NB4 (cell line): ENCODE data around the gene OR2A42.
"Not testable (repeated sequence)": the region's sequence is repeated elsewhere in the genome, so short reads cannot be mapped to it uniquely, and the experiment has no call there.

Source experiments
- DNase-seq: peaks from one replicate; pipeline ENCODE4 v3.0.0; 2010; ENCODE audit warnings: low read depth
- H3K4me3 ChIP-seq: one replicate; pipeline ENCODE4 v1.5.1; 2011; ENCODE audit warnings: mild to moderate bottlenecking, low read depth, low read length, moderate library complexity
- TF ChIP-seq, protein P1 (sequence below): IDR thresholded peaks from one replicate; pipeline ENCODE4 v1.5.1; 2012; ENCODE audit warnings: low read depth, low read length

The OR2A42 gene

DNA sequence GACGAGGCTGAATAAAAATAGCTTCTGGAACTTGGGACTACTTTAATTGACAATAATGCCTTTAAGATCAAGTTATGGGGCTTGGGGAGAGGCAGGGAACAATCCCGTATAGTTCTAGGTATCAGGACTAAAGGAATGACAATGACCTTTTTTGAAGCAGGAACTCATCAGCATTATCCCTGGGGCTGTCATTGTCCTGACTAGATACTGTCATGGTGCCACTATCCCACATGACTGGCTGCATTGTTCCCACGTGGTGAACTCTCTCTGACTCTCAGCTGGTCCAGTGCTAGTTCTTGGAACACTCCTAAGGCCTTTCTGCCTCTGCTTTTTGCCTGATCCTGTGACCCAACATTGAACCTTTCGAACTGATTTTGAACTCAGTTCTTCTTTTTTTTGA, 40.5 kb downstream of the OR2A42 start:
- H3K4me3 ChIP-seq, DNase-seq: not testable (repeated sequence)

DNA sequence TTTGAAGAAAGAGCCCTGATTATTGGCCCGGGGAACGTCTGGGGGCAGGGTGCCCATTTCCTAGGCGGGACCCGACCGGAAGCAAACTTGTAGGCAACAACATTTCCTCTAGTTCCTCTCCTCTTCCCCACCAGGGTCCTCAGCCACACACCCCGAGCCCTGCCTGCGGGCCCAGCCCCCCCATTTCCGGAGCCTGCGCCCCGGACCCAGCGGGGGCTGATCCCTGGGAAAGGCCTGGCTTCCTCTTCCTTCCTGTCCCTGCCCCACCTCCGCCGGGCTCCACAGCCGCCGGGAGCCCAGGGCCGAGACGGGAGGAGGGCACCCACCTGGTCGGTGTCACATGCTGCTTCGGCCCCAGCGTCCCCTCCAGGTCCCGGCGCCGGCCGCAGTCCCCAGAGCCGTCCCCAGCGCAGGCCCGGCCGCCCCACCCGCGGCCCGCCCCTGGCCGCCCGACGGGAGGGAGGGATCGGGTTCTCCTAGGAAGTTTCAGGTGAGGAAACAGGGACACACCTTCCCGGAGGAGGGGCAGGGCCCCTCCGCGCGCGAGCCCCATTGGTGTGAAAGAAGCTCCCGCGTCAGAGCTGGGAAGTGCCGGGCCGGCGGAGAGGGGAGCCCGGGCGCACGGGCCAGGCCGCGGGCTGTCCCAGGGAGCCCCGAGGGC, 44.1 kb downstream of the OR2A42 start, which contains the start of gene ARHGEF35:
TSS of gene ARHGEF35 (minus strand) at position 622 of the 661 bp plus-strand sequence. CDS start 7,450 bp downstream, outside the sequence.
- not testable (repeated sequence) for DNase-seq, H3K4me3 ChIP-seq

DNA sequence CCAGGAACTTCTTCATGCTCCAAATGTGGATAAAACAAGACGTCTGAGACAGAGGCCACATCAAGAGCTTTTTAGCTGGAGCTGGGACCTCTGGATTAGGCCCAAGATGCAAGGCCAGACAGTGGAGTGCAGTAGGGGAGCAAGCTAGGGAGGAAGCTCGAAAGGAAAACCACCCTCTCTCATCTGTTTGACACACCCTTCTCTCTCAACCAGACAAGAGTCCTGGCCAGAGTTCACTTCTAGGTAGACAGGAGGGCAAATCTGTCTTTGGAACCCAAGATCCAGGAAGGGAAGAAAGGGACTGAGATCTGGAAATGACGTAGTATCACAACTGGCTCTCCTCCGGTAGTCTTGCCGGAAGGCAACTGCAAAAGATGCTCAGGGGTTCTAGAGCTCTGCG, 45.0 kb downstream of the OR2A42 start:
- not testable (repeated sequence) for DNase-seq, H3K4me3 ChIP-seq

DNA sequence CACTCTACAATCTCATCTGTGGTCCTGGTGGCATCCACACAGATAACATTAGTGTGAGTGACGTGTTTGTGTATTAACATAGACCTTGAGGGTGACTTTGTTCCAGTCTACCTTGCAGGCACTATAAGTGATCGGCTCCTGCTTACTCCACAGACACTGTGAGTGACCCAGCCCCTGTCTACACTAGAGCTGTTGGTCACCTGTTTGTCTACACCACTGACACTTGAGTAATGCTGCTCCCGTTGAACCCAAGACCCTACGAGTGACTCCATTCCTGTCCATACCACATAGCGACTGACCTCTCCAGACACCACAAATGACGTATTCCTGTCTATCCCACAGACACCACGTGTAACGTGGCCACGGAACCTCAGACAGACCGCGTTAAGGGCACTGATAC, 45.6 kb downstream of the OR2A42 start:
- not testable (repeated sequence) for H3K4me3 ChIP-seq, DNase-seq

DNA sequence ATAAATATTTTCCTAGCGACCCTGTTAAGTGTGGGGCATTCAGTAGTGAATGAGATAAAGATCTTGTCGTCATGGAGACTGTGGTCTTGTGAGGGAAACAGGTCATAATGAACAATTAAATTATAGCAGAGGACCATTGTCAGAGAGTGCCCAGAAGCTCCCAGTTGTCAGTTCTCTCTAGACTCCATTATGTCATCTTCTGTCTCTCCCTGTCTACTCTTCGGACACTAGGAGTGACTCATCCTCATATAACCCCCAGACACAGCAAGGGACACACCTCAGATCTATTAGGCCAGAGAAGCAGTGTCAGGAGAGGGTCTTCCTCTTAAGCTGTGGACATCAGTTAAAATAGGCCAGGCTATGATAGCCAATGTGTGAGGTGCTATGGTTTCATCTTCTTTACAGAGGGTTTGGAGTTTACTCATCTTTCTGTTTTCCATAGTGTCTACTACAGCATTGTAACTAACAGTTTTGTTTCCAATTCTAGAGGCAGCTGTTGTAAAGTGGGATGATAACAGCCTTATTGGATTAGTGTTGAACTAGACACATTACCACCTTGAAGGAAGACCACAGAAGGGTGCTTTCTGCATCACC, 50.7 kb downstream of the OR2A42 start:
- H3K4me3 ChIP-seq = not testable (repeated sequence)

DNA sequence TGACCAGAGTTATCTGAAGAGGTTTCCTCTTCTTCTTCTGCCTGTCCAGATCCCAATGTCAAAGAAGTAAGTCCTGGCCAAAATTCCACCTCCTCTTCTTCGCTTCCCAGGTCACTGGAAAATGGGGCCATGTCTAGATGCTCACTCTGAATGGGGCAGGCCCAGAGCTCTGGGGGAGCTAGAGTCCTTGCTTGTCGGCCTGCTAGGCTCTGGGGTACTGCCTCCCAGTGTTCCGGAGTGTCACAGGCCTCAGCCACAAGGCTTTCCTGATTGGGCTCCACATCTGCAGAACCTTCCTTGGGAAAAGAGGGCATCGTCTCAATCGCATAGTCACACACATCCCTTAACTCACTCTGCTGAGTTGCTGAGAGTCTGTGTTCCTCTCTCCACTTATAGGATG, 51.6 kb downstream of the OR2A42 start:
- H3K4me3 ChIP-seq, DNase-seq: not testable (repeated sequence)

More for the DNA sequence above, 50.7 kb downstream of the OR2A42 start:
- not testable (repeated sequence) for DNase-seq

DNA sequence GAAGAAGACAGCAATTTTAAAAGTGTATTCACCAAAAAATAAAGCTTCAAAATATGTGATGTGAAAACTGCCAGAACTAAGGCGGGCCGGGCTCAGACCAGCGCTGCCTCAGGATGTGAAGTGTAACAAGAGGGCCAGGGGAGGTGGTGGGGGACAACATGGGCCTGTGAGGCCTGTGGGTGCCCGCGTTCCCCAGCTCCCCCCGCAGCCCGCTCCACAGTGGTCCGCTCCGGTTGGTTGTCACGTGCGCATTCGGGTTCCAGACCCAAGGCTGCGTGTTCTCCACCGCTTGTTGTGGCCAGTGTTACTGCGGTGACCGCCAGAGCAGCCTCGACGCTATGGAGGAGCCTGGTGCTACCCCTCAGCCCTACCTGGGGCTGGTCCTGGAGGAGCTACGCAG, 56.2 kb downstream of the OR2A42 start, which contains the start of gene CTAGE4:
TSS of gene CTAGE4 (plus strand) at position 301 of the 400 bp plus-strand sequence. CDS start at position 339, 38 bp downstream.
- not testable (repeated sequence) for DNase-seq, H3K4me3 ChIP-seq

DNA sequence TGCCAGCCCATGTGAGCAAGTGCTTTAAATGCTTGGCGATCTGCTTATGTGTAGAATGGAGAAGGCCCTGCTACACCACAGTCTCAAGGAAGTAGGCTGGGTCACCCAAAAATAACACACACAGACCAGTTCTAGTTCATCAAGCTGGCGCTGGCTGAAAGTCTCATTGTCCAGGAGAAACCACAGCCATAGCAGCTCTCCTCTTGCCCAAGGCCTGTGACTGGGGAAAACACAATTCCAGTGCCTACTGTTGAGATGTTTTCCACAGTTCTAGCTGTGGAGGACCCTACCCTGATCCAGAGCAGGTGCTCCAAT, 60.3 kb downstream of the OR2A42 start:
- not testable (repeated sequence) for DNase-seq, H3K4me3 ChIP-seq

DNA sequence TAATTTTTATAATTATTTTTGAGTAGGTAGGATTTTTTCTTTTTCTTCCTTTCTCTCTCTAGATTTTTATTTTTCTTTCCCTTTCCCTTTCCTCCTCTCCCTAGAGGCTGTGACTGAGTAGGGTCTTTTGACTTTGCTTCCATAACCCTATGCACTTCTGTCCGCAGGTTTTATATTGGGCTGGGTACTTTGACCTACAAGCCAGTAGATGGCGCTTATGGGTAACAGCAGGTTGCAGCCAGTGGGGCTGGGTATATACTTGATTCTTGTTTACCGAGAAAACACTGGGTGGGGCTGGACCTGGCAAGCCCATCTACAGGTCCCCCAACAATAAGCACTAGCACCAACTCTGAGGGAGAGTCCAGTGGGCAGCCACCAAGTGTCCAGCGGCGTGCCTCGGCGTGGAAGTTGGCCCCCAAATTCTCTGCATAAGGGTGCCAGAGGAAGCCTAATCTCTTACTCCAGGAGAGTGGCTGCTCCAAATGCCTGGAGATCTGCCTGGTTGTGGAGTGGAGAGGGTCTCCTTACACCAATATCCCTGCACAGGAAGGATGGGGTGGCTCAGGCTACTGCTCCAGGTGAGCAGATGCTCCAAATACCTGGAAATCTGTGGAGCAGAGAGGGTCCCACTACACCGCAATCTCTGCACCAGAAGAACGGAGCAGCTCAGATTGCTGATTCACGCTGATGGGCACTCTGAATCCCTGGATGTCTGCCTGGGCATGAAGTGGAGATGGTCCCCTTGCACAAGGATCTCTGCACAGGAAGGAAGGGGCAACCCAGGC, 60.8 kb downstream of the OR2A42 start:
- TF ChIP-seq, protein P1, sequence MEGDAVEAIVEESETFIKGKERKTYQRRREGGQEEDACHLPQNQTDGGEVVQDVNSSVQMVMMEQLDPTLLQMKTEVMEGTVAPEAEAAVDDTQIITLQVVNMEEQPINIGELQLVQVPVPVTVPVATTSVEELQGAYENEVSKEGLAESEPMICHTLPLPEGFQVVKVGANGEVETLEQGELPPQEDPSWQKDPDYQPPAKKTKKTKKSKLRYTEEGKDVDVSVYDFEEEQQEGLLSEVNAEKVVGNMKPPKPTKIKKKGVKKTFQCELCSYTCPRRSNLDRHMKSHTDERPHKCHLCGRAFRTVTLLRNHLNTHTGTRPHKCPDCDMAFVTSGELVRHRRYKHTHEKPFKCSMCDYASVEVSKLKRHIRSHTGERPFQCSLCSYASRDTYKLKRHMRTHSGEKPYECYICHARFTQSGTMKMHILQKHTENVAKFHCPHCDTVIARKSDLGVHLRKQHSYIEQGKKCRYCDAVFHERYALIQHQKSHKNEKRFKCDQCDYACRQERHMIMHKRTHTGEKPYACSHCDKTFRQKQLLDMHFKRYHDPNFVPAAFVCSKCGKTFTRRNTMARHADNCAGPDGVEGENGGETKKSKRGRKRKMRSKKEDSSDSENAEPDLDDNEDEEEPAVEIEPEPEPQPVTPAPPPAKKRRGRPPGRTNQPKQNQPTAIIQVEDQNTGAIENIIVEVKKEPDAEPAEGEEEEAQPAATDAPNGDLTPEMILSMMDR = peak; percentile 30
- H3K4me3 ChIP-seq = not testable (repeated sequence)
- peak; percentile 41 for DNase-seq
